HG03045 (cell line): ENCODE results near the gene R3HDM4.
"Not testable (repeated sequence)": the region's sequence is repeated elsewhere in the genome, so short reads cannot be mapped to it uniquely, and the experiment has no call there.

Experiments used
- ATAC-seq: cut with Tn5 transposase; IDR thresholded peaks from one replicate; pipeline ENCODE4 v1.9.1; 2021; ENCODE audit warnings: mild to moderate bottlenecking, moderate library complexity; ENCODE audit not compliant: unreplicated experiment

Gene R3HDM4

GRCh38 chr19:862581-863314 lies 50.3 kb downstream of the R3HDM4 start:
- no peak for ATAC-seq

- ATAC-seq = no peak
These were observed 51.1 kb downstream of the R3HDM4 start for GRCh38 chr19:861756-862580.

GRCh38 chr19:861141-861755 lies 51.8 kb downstream of the R3HDM4 start:
- no peak for ATAC-seq

GRCh38 chr19:858868-859843 lies 53.9 kb downstream of the R3HDM4 start, which contains the start of gene CFD:
Gene CFD, plus strand, starts transcription at chr19:859664. Its CDS starts 26 bp downstream, at chr19:859690.
- no peak for ATAC-seq

GRCh38 chr19:858284-858683 lies 54.7 kb downstream of the R3HDM4 start:
- no peak for ATAC-seq

- ATAC-seq = no peak
These were observed 57.4 kb downstream of the R3HDM4 start for GRCh38 chr19:855566-856120.

- ATAC-seq = no peak
These were observed 57.9 kb downstream of the R3HDM4 start for GRCh38 chr19:855142-855541.

- ATAC-seq = no peak
These were observed 58.5 kb downstream of the R3HDM4 start for GRCh38 chr19:854549-854948.

- ATAC-seq = not testable (repeated sequence)
These were observed 59.3 kb downstream of the R3HDM4 start for GRCh38 chr19:853614-854220.

- ATAC-seq = no peak
These were observed 59.9 kb downstream of the R3HDM4 start for GRCh38 chr19:853014-853585.

GRCh38 chr19:852136-853013 lies 60.6 kb downstream of the R3HDM4 start, which contains the start of gene ELANE:
Gene ELANE, plus strand, starts transcription at chr19:852303. Its CDS starts 26 bp downstream, at chr19:852329.
- ATAC-seq = no peak

- no peak for ATAC-seq
These were observed 62.1 kb downstream of the R3HDM4 start for GRCh38 chr19:850979-851335.

GRCh38 chr19:850221-850978 lies 62.6 kb downstream of the R3HDM4 start:
- no peak for ATAC-seq

GRCh38 chr19:849195-849594 lies 63.8 kb downstream of the R3HDM4 start:
- not testable (repeated sequence) for ATAC-seq

- no peak for ATAC-seq
These were observed 64.6 kb downstream of the R3HDM4 start for GRCh38 chr19:848386-848921.
